GM18867 (cell line): ENCODE results near the gene CHAC1.

Experiments
- ATAC-seq: cut with Tn5 transposase; IDR thresholded peaks from one replicate; pipeline ENCODE4 v1.9.1; 2021; ENCODE audit warnings: mild to moderate bottlenecking, moderate library complexity; ENCODE audit not compliant: unreplicated experiment

CHAC1 gene

GRCh38 chr15:40923551-40923950 lies 29.7 kb upstream of the CHAC1 start:
- ATAC-seq: no peak

GRCh38 chr15:40925495-40925862 lies 27.8 kb upstream of the CHAC1 start:
- ATAC-seq: no peak

GRCh38 chr15:40925863-40926658 lies 27.2 kb upstream of the CHAC1 start:
- ATAC-seq: no peak

GRCh38 chr15:40926659-40927494 lies 26.4 kb upstream of the CHAC1 start:
- no peak for ATAC-seq

GRCh38 chr15:40927495-40927872 lies 25.8 kb upstream of the CHAC1 start:
- ATAC-seq: no peak

GRCh38 chr15:40927873-40928806 lies 25.1 kb upstream of the CHAC1 start:
- ATAC-seq: no peak

- ATAC-seq: no peak
Measured at GRCh38 chr15:40928821-40929659, 24.2 kb upstream of the CHAC1 start, which contains the start of gene DLL4. DLL4 (plus strand) TSS chr15:40929340; CDS start chr15:40929669, 329 bp downstream.

GRCh38 chr15:40929660-40930429 lies 23.4 kb upstream of the CHAC1 start:
- no peak for ATAC-seq

- no peak for ATAC-seq
Measured at GRCh38 chr15:40930430-40931299, 22.6 kb upstream of the CHAC1 start.

- ATAC-seq: no peak
Measured at GRCh38 chr15:40931300-40932142, 21.8 kb upstream of the CHAC1 start.

- no peak for ATAC-seq
Measured at GRCh38 chr15:40932156-40932555, 21.1 kb upstream of the CHAC1 start.

GRCh38 chr15:40932649-40933516 lies 20.4 kb upstream of the CHAC1 start:
- no peak for ATAC-seq

- no peak for ATAC-seq
Measured at GRCh38 chr15:40933517-40933902, 19.8 kb upstream of the CHAC1 start.

GRCh38 chr15:40934457-40934856 lies 18.8 kb upstream of the CHAC1 start:
- no peak for ATAC-seq

- ATAC-seq: no peak
Measured at GRCh38 chr15:40936234-40936708, 17.0 kb upstream of the CHAC1 start.
